Measurements from ENCODE around the gene FOXN3.

DNA sequence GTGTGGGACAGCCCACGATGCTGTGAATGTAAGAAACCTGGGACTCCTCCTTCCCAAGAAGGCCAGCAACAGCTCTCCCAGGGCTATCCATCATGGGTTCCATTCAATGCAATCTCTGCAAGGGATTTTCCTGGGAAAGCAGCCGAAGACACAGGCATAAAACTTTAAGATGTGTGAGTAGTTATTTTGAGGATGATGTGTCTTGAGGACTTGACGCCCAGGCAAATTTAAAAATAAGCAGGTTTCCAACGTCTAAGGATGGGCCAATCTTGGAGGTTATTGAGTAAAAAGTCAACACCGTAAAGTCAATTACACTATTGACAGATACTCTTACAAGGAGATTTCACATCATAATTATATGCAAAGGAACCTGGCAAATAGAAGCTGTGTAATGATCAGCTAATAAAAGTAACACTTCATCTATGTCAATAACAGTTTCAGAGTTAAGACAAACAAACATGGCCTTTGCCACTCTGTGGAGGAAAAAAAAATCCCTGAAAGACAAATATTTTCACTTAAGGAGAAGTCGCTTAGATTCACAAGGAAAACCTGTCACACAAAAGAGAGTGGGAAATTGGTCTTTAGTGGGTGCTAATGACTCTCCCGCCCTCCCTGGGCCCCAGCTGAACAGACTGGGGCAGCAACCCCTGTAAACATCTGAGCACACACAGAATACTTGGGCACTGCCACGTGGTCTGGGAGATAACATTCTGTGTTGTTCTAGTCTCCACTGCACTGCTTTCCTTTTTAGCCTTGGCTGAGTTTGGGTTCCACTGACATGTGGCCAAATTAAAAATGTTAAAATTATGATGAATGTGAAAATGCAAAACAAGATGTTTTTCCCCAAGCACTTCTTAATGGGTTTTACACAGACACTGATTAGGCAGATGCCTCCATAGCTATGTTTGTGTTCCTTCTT, 240.9 kb downstream of the FOXN3 start:
- TF ChIP-seq, protein P1, sequence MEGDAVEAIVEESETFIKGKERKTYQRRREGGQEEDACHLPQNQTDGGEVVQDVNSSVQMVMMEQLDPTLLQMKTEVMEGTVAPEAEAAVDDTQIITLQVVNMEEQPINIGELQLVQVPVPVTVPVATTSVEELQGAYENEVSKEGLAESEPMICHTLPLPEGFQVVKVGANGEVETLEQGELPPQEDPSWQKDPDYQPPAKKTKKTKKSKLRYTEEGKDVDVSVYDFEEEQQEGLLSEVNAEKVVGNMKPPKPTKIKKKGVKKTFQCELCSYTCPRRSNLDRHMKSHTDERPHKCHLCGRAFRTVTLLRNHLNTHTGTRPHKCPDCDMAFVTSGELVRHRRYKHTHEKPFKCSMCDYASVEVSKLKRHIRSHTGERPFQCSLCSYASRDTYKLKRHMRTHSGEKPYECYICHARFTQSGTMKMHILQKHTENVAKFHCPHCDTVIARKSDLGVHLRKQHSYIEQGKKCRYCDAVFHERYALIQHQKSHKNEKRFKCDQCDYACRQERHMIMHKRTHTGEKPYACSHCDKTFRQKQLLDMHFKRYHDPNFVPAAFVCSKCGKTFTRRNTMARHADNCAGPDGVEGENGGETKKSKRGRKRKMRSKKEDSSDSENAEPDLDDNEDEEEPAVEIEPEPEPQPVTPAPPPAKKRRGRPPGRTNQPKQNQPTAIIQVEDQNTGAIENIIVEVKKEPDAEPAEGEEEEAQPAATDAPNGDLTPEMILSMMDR (IDR thresholded peaks at IDR 0.05), result no peak
- no peak for TF ChIP-seq POLR2A (IDR thresholded peaks at IDR 0.05)
- no peak for TF ChIP-seq POLR2AphosphoS5 (IDR thresholded peaks at IDR 0.05)
- no peak for TF ChIP-seq EP300 (IDR thresholded peaks at IDR 0.05; ENCODE audit: low read depth)

Data from transverse colon (tissue), 4 donors.